ENCODE results near the gene TXNRD2. TPM values are rescaled to one million over a fixed set of nuclear protein-coding genes. Genes with fewer than 3 reads are reported as not detected.

Gene TXNRD2
- total and polyA plus RNA-seq, 2 experiments from 2014 or later: 11.2 to 12.4 TPM

GRCh38 chr22:19825904-19826618 lies 115.6 kb downstream of the TXNRD2 start:
- no peak overlapping the region for H3K4me2 ChIP-seq
- H3K27ac ChIP-seq (ENCODE audit: low read depth): no peak overlapping the region
- no peak overlapping the region for H3K27ac Mint-ChIP-seq
- no peak for TF ChIP-seq ZNF462 (CRISPR knock-in tag; IDR thresholded peaks at IDR 0.05)
- TF ChIP-seq ZNF331 (CRISPR knock-in tag; IDR thresholded peaks at IDR 0.05; ENCODE audit: low read depth): no peak
- TF ChIP-seq CTCF (conservative IDR thresholded peaks at IDR 0.05; ENCODE audit: low read depth in 2 of 2): no peak
- TF ChIP-seq NANOG (IDR thresholded peaks at IDR 0.05; ENCODE audit: borderline replicate concordance): no peak
- TF ChIP-seq POLR2AphosphoS5 (IDR thresholded peaks at IDR 0.05; ENCODE audit: low read depth): no peak
- no peak for TF ChIP-seq CREB1 (CRISPR knock-in tag; IDR thresholded peaks at IDR 0.05; ENCODE audit: low read depth)
- no peak for TF ChIP-seq ETS1 (IDR thresholded peaks at IDR 0.05)
- no peak for TF ChIP-seq STAT1 (IDR thresholded peaks at IDR 0.05; ENCODE audit: unreplicated experiment)
- TF ChIP-seq JUNB (IDR thresholded peaks at IDR 0.05; ENCODE audit: unreplicated experiment): no peak
- TF ChIP-seq ZNF114 (CRISPR knock-in tag; IDR thresholded peaks at IDR 0.05): no peak
- TF ChIP-seq EZH2 (IDR thresholded peaks at IDR 0.05; ENCODE audit: low read depth, unreplicated experiment): no peak
- H3K4me3 Mint-ChIP-seq: no peak overlapping the region
- H3K27me3 ChIP-seq (ENCODE audit: insufficient read depth): no peaks in the 10 kb centered on the region
- no peaks in the 10 kb centered on the region for H3K4me1 ChIP-seq (ENCODE audit: insufficient read depth)
- no peak for DNase-seq (ENCODE audit: low spot score)
- H3K4me3 ChIP-seq: no peak overlapping the region
- H3K9me2 ChIP-seq (ENCODE audit: insufficient read depth): no peaks in the 10 kb centered on the region
- H3K36me3 Mint-ChIP-seq (ENCODE audit: low read depth): no peaks in the 10 kb centered on the region
- ATAC-seq: no peak
- no peaks in the 10 kb centered on the region for H3K79me2 ChIP-seq (replicated peaks; ENCODE audit: insufficient read depth)
- no peaks in the 10 kb centered on the region; the same call in 1 of the 3 replicates for H3K9me3 Mint-ChIP-seq
- H4K20me1 ChIP-seq (replicated peaks; ENCODE audit: insufficient read depth): no peaks in the 10 kb centered on the region
- H3F3A ChIP-seq (replicated peaks; ENCODE audit: low read depth): no peaks in the 10 kb centered on the region
- H3K4me1 Mint-ChIP-seq: peaks cover 5% of the 10 kb centered on the region; the same call in 2 of the 3 replicates
- peaks cover 8% of the 10 kb centered on the region for H3K27me3 Mint-ChIP-seq (ENCODE audit: insufficient read depth, low read depth, poor library complexity)
- H3K36me3 ChIP-seq (ENCODE audit: insufficient read depth): no peaks in the 10 kb centered on the region
- H2AFZ ChIP-seq: no peak overlapping the region
